SK-N-SH treated with all-trans-retinoic acid at 6 μM for 48 hours (cell line): ENCODE data around the gene SLC2A4.

ENCODE experiments used
- ARNTL ChIP-seq: fragments of 450-650 bp; formaldehyde crosslinking; IDR thresholded peaks from 2 replicates; pipeline ENCODE4 v1.5.0; 2020; ENCODE audit warnings: low read depth, mild to moderate bottlenecking, moderate library complexity, borderline replicate concordance
- CSRNP3 ChIP-seq: fragments of 250-450 bp; sonication (Bioruptor Pico); IDR thresholded peaks from 2 replicates; pipeline ENCODE4 v1.5.1; 2021; ENCODE audit warnings: mild to moderate bottlenecking, moderate library complexity
- GLIS3 ChIP-seq: fragments of 250-450 bp; sonication (Bioruptor Pico); IDR thresholded peaks from 2 replicates; pipeline ENCODE4 v1.5.0; 2020; ENCODE audit warnings: mild to moderate bottlenecking, moderate library complexity
- OSR1 ChIP-seq: fragments of 250-450 bp; sonication (Bioruptor Pico); IDR thresholded peaks from 2 replicates; pipeline ENCODE4 v1.8.0; 2022; ENCODE audit warnings: moderate library complexity, mild to moderate bottlenecking, inconsistent platforms
- PPARA ChIP-seq: fragments of 250-450 bp; sonication (Bioruptor Pico); IDR thresholded peaks from 2 replicates; pipeline ENCODE4 v1.5.0; 2020; ENCODE audit warnings: mild to moderate bottlenecking, borderline replicate concordance
- TOX ChIP-seq: fragments of 250-450 bp; sonication (Bioruptor Pico); IDR thresholded peaks from 2 replicates; pipeline ENCODE4 v1.8.0; 2021; ENCODE audit warnings: mild to moderate bottlenecking, moderate library complexity, borderline replicate concordance
- ZC3H10 ChIP-seq: fragments of 250-450 bp; sonication (Bioruptor Pico); IDR thresholded peaks from 2 replicates; pipeline ENCODE4 v1.5.1; 2021; ENCODE audit warnings: mild to moderate bottlenecking, moderate library complexity
- ZNF8 ChIP-seq: fragments of 450-650 bp; formaldehyde crosslinking; IDR thresholded peaks from 2 replicates; pipeline ENCODE4 v1.5.0; 2020; ENCODE audit warnings: mild to moderate bottlenecking, moderate library complexity
- TF ChIP-seq, protein P1 (sequence below): fragments of 250-450 bp; sonication (Bioruptor Pico); IDR thresholded peaks from 2 replicates; pipeline ENCODE4 v1.5.1; 2020; ENCODE audit warnings: low read depth, mild to moderate bottlenecking, moderate library complexity

- TF ChIP-seq, protein P1, sequence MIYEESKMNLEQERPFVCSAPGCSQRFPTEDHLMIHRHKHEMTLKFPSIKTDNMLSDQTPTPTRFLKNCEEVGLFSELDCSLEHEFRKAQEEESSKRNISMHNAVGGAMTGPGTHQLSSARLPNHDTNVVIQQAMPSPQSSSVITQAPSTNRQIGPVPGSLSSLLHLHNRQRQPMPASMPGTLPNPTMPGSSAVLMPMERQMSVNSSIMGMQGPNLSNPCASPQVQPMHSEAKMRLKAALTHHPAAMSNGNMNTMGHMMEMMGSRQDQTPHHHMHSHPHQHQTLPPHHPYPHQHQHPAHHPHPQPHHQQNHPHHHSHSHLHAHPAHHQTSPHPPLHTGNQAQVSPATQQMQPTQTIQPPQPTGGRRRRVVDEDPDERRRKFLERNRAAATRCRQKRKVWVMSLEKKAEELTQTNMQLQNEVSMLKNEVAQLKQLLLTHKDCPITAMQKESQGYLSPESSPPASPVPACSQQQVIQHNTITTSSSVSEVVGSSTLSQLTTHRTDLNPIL (CRISPR knock-in tag) = no peak
- TF ChIP-seq ZNF8 (no peak), ZC3H10 (CRISPR knock-in tag) (no peak), GLIS3 (CRISPR knock-in tag) (no peak), TOX (no peak), PPARA (CRISPR knock-in tag) (no peak), OSR1 (CRISPR knock-in tag) (no peak), ARNTL (CRISPR knock-in tag) (no peak), CSRNP3 (CRISPR knock-in tag) (no peak)
These were observed 22.6 kb upstream of the SLC2A4 start for GRCh38 chr17:7258731-7259554.
